Neural crest cell (in vitro differentiated cells): Measurements from ENCODE around the gene SEMA5B. TPM values are rescaled to one million over a fixed set of nuclear protein-coding genes. Genes with fewer than 3 reads are reported as not detected.

Experiments
- DNase-seq: peaks from one replicate; pipeline ENCODE4 v3.0.0; 2021; ENCODE audit warnings: low read depth, mixed read lengths, low spot score
- H3K27ac Mint-ChIP-seq: one replicate; pipeline ENCODE4 v1.8.0; 2021; ENCODE audit warnings: mild to moderate bottlenecking, mixed read lengths; ENCODE audit not compliant: unreplicated experiment
- H3K27me3 Mint-ChIP-seq: 2 replicates; pipeline ENCODE4 v1.8.0; 2021; ENCODE audit warnings: low read depth, mild to moderate bottlenecking, mixed read lengths
- H3K36me3 Mint-ChIP-seq: 2 replicates; pipeline ENCODE4 v1.8.0; 2021; ENCODE audit warnings: low read depth, mild to moderate bottlenecking, mixed read lengths
- H3K4me1 Mint-ChIP-seq: 2 replicates; pipeline ENCODE4 v1.8.0; 2021; ENCODE audit warnings: mixed read lengths
- H3K4me3 Mint-ChIP-seq: one replicate; pipeline ENCODE4 v1.8.0; 2021; ENCODE audit warnings: mild to moderate bottlenecking, mixed read lengths
- H3K9me3 Mint-ChIP-seq: 2 replicates; pipeline ENCODE4 v1.8.0; 2021; ENCODE audit warnings: mixed read lengths
- CTCF ChIP-seq: fragments of 200-600 bp; sonication (generic); conservative IDR thresholded peaks from 2 replicates; pipeline ENCODE4 v1.5.0; 2021; ENCODE audit warnings: antibody characterized with exemption, mild to moderate bottlenecking
- total RNA-seq: library from RNA; stranded (reverse); gene quantifications from 2 replicates; pipeline ENCODE4 v1.2.1, GENCODE V29; 2021

SEMA5B gene
- total RNA-seq, 1 donor from 2014 or later: 57.3 TPM

GRCh38 chr3:123054931-123055330, 27.4 kb upstream of the SEMA5B start:
- Mint-ChIP-seq H3K4me3 (no peak overlapping the region), H3K9me3 (no peaks in the 10 kb centered on the region), H3K27me3 (peaks cover 4% of the 10 kb centered on the region), H3K4me1 (peaks cover 4% of the 10 kb centered on the region), H3K27ac (no peak overlapping the region), H3K36me3 (no peaks in the 10 kb centered on the region)
- no peak for TF ChIP-seq CTCF
- DNase-seq: no peak

- TF ChIP-seq CTCF: no peak
- Mint-ChIP-seq H3K27ac (no peak overlapping the region), H3K9me3 (no peaks in the 10 kb centered on the region), H3K4me3 (no peak overlapping the region), H3K27me3 (peaks cover 4% of the 10 kb centered on the region), H3K36me3 (no peaks in the 10 kb centered on the region), H3K4me1 (peaks cover 4% of the 10 kb centered on the region)
- no peak for DNase-seq
Observed at GRCh38 chr3:123054109-123054778, 26.7 kb upstream of the SEMA5B start.

GRCh38 chr3:123053107-123053506, 25.5 kb upstream of the SEMA5B start:
- DNase-seq: no peak
- Mint-ChIP-seq H3K36me3 (no peaks in the 10 kb centered on the region), H3K4me3 (no peak overlapping the region), H3K27me3 (peaks cover 4% of the 10 kb centered on the region), H3K9me3 (no peaks in the 10 kb centered on the region), H3K4me1 (peaks cover 4% of the 10 kb centered on the region), H3K27ac (no peak overlapping the region)
- TF ChIP-seq CTCF: no peak

- peaks cover 4% of the 10 kb centered on the region for H3K27me3 Mint-ChIP-seq
- H3K27ac Mint-ChIP-seq: no peak overlapping the region
- H3K4me1 Mint-ChIP-seq: peaks cover 8% of the 10 kb centered on the region
- no peak overlapping the region for H3K4me3 Mint-ChIP-seq
- H3K9me3 Mint-ChIP-seq: no peaks in the 10 kb centered on the region
- TF ChIP-seq CTCF: no peak
- DNase-seq: no peak
- H3K36me3 Mint-ChIP-seq: no peaks in the 10 kb centered on the region
Observed at GRCh38 chr3:123050666-123051065, 23.1 kb upstream of the SEMA5B start.

GRCh38 chr3:123048480-123049237, 21.1 kb upstream of the SEMA5B start:
- Mint-ChIP-seq H3K4me3 (no peak overlapping the region), H3K27ac (peak overlapping the region; percentile 30), H3K36me3 (no peaks in the 10 kb centered on the region), H3K9me3 (no peaks in the 10 kb centered on the region), H3K4me1 (peaks cover 18% of the 10 kb centered on the region), H3K27me3 (peaks cover 4% of the 10 kb centered on the region)
- no peak for DNase-seq
- TF ChIP-seq CTCF: no peak
